ENCODE measurements around the gene RAB1A. TPM values are rescaled to one million over a fixed set of nuclear protein-coding genes. Genes with fewer than 3 reads are reported as not detected.

RAB1A gene
- total RNA-seq, 2 experiments from 2014 or later = 77.1 to 84.8 TPM

DNA sequence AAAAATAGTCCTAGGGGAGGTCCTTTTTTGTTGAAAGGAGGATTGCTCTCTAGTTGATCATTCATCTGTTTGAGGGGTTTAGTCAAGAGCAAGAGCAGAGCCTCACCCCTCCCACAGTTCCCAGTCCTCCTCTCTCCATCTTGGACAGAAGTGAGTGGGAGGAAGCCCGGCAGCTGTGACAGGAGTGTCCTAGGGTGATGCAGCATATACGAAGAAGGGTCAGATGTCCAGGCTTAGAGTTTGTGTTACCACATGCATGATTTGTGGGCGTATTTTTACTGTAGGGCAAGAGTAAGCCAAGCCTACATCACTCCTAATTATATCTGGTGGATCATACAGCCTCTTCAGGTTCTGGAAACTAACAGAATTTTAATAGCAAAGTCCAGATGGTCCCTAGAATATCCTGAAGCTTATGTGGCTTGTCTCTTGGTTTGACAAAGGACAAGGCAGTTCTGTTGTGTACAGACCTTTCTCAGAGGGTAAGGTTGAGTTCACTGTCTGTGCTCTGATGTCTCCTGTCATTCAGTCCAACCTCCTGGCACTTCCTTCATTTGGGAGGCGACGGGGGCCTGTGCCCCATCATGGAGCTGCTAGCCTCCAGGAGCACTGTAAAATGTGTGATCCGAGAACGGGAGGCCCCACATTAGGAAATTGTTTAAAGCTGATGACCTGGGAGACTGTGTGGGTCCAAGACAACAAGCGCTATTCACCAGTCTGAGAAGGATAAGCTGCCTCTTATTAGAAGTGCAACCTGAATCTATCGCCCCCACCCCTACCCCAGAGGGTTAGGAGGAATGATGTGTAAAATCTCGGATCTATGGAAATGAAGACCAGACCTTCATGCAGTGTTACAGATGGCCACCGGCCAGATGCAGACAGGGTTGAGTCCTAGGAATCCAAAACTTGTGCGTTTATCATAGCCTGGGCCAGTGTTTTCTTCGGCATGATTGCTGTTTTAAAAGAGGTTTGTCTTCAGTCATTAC lies 66.8 kb downstream of the RAB1A start:
- ChIA-PET CTCF (interaction anchor here (1.2 to 4.2 kb wide), 9 partner anchors 8 to 163 kb away, joined by 3 to 33 read pairs (median 11); partner anchors contain the start of genes CEP68 and RAB1A), POLR2A (no interaction called here)
- intact Hi-C loops (cut with DNase I, micrococcal nuclease) = loop anchor here in 1 of 2 experiments (5.0 kb wide), 1 partner anchor 489 kb away; no protein-coding TSS in a partner anchor
- Mint-ChIP-seq H3K4me3 (no peak overlapping the region), H3K27me3 (no peaks in the 10 kb centered on the region), H3K27ac (peak overlapping the region; percentile 51), H3K9me3 (ENCODE audit: low read depth) (no peaks in the 10 kb centered on the region), H3K36me3 (ENCODE audit: low read depth) (no peaks in the 10 kb centered on the region), H3K4me1 (peaks cover 50% of the 10 kb centered on the region)
- DNase-seq (no peak), ATAC-seq (no peak)

DNA sequence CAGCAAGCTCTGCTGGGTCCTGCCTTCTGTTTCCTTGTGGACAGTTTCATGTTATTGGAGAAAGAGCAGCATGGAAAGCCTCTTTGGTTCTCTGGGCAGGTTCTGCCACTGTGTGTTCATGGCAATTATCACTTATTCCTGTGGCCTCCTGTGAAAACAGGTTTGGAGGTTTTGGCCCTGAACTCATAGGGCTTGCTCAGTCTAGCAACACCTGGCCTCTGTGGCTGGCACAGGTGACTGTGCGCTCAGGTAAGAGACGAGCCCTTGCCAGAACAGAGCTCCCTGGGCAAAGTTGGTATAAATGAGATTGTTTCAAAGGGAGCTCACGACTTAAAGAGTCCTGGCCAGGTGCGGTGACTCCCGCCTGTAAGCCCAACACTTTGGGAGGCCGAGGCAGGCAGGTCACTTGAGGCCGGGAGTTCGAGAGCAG lies 68.0 kb downstream of the RAB1A start:
- intact Hi-C loops (cut with DNase I, micrococcal nuclease) = loop anchor here in 1 of 2 experiments (5.0 kb wide), 1 partner anchor 490 kb away; no protein-coding TSS in a partner anchor
- ATAC-seq = no peak
- DNase-seq = no peak
- ChIA-PET CTCF (interaction anchor here (0.6 to 2.1 kb wide), 5 partner anchors 9 to 512 kb away, joined by 3 to 6 read pairs (median 3); no protein-coding TSS in a partner anchor), POLR2A (no interaction called here)
- H3K4me3 Mint-ChIP-seq = no peak overlapping the region
- no peak overlapping the region for H3K27ac Mint-ChIP-seq
- no peaks in the 10 kb centered on the region for H3K27me3 Mint-ChIP-seq
- peaks cover 50% of the 10 kb centered on the region for H3K4me1 Mint-ChIP-seq
- H3K36me3 Mint-ChIP-seq (ENCODE audit: low read depth) = no peaks in the 10 kb centered on the region
- no peaks in the 10 kb centered on the region for H3K9me3 Mint-ChIP-seq (ENCODE audit: low read depth)

DNA sequence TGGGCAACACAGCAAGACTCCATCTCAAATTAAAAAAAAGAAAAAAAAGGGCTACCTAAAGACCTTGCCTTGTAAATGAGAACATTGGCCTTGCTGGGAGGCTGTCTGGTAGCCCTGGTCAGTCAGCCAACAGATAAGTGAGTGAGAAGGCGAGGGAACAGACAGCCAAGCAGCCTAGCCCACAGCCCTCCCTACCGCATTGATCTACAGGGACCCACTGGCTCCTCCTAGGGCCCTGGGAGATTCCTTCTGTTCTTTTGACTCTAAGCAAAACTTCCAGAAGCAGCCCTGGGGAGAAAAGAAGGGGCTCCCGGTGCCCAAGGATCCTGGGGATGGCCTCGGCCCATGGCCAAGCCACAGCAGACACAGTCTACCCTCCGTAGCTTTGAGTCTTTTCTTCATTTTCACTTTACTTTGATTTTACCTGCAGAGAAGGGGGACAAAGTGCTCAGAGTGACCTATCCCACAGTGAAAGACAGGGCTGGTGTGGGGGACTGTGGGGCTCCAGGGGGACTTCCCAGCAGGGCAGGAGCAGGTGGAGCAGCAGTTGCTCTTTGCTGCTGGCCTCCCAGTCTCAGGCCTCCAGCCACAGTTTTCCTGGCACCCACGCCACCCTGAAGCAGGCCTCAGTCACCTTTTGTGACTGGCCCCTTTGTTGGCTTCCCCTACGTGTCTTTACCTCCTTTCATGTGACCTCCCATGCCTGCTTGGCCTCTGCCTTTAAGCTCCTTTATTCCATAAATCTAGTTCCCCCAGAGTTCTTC lies 68.6 kb downstream of the RAB1A start:
- Mint-ChIP-seq H3K27ac (no peak overlapping the region), H3K9me3 (ENCODE audit: low read depth) (no peaks in the 10 kb centered on the region), H3K4me3 (no peak overlapping the region), H3K4me1 (peaks cover 49% of the 10 kb centered on the region), H3K27me3 (no peaks in the 10 kb centered on the region), H3K36me3 (ENCODE audit: low read depth) (no peaks in the 10 kb centered on the region)
- DNase-seq (no peak), ATAC-seq (no peak)
- intact Hi-C loops (cut with DNase I, micrococcal nuclease) = loop anchor here in 1 of 2 experiments (5.0 kb wide), 1 partner anchor 491 kb away; no protein-coding TSS in a partner anchor
- POLR2A ChIA-PET = no interaction called here
- CTCF ChIA-PET = interaction anchor here (0.6 to 4.0 kb wide), 6 partner anchors 10 to 512 kb away, joined by 3 to 18 read pairs (median 3); no protein-coding TSS in a partner anchor

DNA sequence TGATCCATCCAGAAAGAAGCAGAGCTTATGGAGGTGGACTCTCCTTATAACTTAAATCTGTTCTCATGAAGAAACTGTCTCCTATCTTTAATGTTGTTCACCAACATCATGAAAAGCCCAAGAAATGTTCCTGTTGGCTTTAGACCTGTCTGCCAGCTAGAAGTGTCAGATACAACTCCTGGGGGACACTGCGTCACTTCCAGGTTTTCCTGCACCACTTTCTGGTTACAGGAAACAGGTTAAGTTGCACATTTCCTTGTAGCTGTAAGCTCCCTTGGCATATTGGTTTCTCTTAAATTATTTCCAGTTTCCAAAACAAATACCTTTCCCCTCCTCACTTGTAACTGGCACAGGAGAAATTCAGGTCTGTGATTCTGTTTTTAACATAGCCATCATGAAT lies 70.8 kb downstream of the RAB1A start:
- Mint-ChIP-seq H3K4me1 (peaks cover 49% of the 10 kb centered on the region), H3K36me3 (ENCODE audit: low read depth) (no peaks in the 10 kb centered on the region), H3K9me3 (ENCODE audit: low read depth) (no peaks in the 10 kb centered on the region), H3K4me3 (no peak overlapping the region), H3K27ac (no peak overlapping the region), H3K27me3 (no peaks in the 10 kb centered on the region)
- ATAC-seq (no peak), DNase-seq (no peak)
- intact Hi-C loops (cut with DNase I, micrococcal nuclease) = loop anchor here (5.0 kb wide), 2 partner anchors 373 to 407 kb away; partner anchors contain the start of genes SERTAD2 (in 1 of the 2) and SPRED2 (in 1 of the 2)
- ChIA-PET POLR2A (interaction anchor here (0.7 kb wide), 1 partner anchor 365 kb away, joined by 3 read pairs; no protein-coding TSS in a partner anchor), CTCF (interaction anchor here (0.6 to 4.0 kb wide), 8 partner anchors 9 to 379 kb away, joined by 3 to 18 read pairs (median 3); no protein-coding TSS in a partner anchor)

DNA sequence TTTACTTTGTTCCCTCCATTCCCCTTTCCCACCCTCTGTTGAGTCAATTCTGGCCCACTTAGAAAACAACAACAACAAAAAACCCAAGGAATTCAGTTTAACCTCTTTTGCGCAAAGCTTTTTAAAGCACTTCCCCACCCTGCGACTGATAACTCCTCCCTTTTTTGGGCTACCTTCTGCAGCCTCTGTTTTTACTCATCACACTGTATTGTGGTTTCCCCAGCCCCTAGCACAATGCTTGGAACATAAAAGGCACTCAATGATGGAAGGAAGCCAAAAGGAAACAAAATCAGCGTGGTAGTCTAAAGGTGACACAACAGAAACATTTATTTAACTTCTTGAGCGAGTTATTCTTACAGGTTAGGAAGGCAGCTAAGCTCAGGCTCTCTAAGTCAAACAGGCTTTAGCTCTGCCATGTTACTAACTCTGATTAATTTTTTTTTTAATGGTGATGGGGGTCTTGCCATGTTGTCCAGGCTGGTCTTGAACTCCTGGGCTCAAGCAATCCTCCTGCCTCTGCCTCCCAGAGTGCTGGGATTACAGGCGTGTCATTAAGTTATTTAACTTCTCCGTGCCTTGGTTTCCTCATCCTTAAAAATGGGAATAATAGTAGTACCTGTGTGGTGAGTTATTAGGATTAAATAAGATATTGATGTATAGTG lies 72.4 kb downstream of the RAB1A start:
- Mint-ChIP-seq H3K36me3 (ENCODE audit: low read depth) (no peaks in the 10 kb centered on the region), H3K9me3 (ENCODE audit: low read depth) (no peaks in the 10 kb centered on the region), H3K27me3 (no peaks in the 10 kb centered on the region), H3K4me1 (peaks cover 58% of the 10 kb centered on the region), H3K27ac (peak overlapping the region; percentile 84), H3K4me3 (peak overlapping the region; percentile 93)
- POLR2A ChIA-PET = interaction anchor here (0.6 to 2.3 kb wide), 3 partner anchors 69 to 91 kb away, joined by 3 to 7 read pairs (median 6); partner anchors contain the start of gene RAB1A
- DNase-seq = peak; percentile 72
- intact Hi-C loops (cut with DNase I, micrococcal nuclease) = loop anchor here (1.0 to 5.0 kb wide), 8 partner anchors 75 to 1217 kb away; partner anchors contain the start of genes ACTR2 (in 1 of the 2), AFTPH (in 1 of the 2), SERTAD2 (in 1 of the 2) and SPRED2 (in 1 of the 2)
- ATAC-seq = peak; percentile 64
- CTCF ChIA-PET = interaction anchor here (0.6 to 4.0 kb wide), 10 partner anchors 14 to 1214 kb away, joined by 3 to 18 read pairs (median 4); partner anchors contain the start of gene AFTPH

GRCh38 chr2:65057054-65057375 lies 72.9 kb downstream of the RAB1A start:
- peak overlapping the region; percentile 84 for H3K27ac Mint-ChIP-seq
- H3K4me3 Mint-ChIP-seq = peak overlapping the region; percentile 93
- CTCF ChIA-PET = interaction anchor here (0.7 to 4.0 kb wide), 10 partner anchors 8 to 1214 kb away, joined by 3 to 33 read pairs (median 4); partner anchors contain the start of gene AFTPH
- no peaks in the 10 kb centered on the region for H3K36me3 Mint-ChIP-seq (ENCODE audit: low read depth)
- POLR2A ChIA-PET = interaction anchor here (0.6 to 2.3 kb wide), 3 partner anchors 70 to 91 kb away, joined by 3 to 7 read pairs (median 6); partner anchors contain the start of gene RAB1A
- no peaks in the 10 kb centered on the region for H3K9me3 Mint-ChIP-seq (ENCODE audit: low read depth)
- DNase-seq (no peak), ATAC-seq (no peak)
- intact Hi-C loops (cut with DNase I, micrococcal nuclease) = loop anchor here (1.0 to 5.0 kb wide), 8 partner anchors 75 to 1216 kb away; partner anchors contain the start of genes ACTR2 (in 1 of the 2), AFTPH (in 1 of the 2), SERTAD2 (in 1 of the 2) and SPRED2 (in 1 of the 2)
- peaks cover 59% of the 10 kb centered on the region for H3K4me1 Mint-ChIP-seq
- H3K27me3 Mint-ChIP-seq = no peaks in the 10 kb centered on the region

DNA sequence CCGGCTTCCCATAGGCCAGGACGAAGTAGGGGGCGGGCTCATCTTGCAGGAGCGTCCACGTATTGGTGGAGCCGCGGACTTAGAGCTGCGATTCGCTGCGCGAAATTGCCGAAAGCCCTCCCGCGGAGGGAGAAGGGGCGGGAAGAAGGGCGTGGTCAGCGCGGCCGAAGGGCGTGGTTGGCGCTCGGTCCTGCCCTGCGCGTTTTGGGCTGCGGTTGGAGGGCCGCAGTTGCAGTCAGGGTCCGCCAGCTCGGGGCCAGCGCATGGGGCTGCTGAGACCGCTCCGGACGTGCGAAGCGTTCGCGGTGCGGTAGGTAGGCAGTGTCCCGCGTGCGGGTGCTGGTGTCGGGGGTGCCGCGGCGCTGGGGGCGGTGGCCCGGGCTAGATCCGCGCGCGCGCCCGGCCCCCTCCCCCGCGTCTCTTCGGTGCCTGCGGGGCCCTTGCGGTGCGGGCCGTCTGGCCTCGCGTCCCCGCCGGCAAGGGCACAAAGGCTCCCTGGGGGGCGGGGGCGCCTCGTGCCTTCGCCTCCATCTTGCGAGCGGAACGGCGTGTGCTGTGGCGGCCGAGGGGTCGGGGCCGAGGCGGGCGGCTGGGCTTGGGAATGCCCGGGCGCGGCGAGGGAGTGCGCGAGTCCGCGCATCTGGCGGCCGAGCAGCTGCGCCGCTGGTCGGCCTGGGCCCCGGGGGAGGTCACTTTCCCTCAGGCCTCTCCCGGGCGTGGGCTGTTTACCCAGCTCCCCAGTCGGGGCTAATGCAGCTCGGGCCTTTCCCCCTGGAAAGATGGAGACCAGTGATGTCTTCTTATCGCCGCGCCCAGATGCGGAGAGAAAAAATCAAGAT lies 73.5 kb downstream of the RAB1A start, which contains the start of gene CEP68:
TSS of gene CEP68 (plus strand) at position 202 of the 839 bp plus-strand sequence. CDS start 13,029 bp downstream, outside the sequence.
- ChIA-PET POLR2A (interaction anchor here (0.6 to 2.9 kb wide), 11 partner anchors 9 to 533 kb away, joined by 3 to 10 read pairs (median 4); partner anchors contain the start of genes ACTR2, RAB1A and SLC1A4), CTCF (interaction anchor here (0.6 to 2.9 kb wide), 18 partner anchors 8 to 1398 kb away, joined by 3 to 33 read pairs (median 4); partner anchors contain the start of genes ACTR2 and AFTPH)
- Mint-ChIP-seq H3K36me3 (ENCODE audit: low read depth) (no peaks in the 10 kb centered on the region), H3K4me1 (peaks cover 55% of the 10 kb centered on the region), H3K9me3 (ENCODE audit: low read depth) (no peaks in the 10 kb centered on the region), H3K27ac (peak within 1 kb of the TSS; percentile 84), H3K4me3 (peak within 1 kb of the TSS; percentile 93), H3K27me3 (no peaks in the 10 kb centered on the region)
- intact Hi-C loops (cut with DNase I, micrococcal nuclease) = loop anchor here (1.0 to 5.0 kb wide), 15 partner anchors 67 to 1468 kb away; partner anchors contain the start of genes ACTR2 (in 2 of the 2), RAB1A (in 2 of the 2), SLC1A4 (in 2 of the 2) and AFTPH (in 1 of the 2)
- DNase-seq (peak; percentile 98), ATAC-seq (peak; percentile 94)

DNA sequence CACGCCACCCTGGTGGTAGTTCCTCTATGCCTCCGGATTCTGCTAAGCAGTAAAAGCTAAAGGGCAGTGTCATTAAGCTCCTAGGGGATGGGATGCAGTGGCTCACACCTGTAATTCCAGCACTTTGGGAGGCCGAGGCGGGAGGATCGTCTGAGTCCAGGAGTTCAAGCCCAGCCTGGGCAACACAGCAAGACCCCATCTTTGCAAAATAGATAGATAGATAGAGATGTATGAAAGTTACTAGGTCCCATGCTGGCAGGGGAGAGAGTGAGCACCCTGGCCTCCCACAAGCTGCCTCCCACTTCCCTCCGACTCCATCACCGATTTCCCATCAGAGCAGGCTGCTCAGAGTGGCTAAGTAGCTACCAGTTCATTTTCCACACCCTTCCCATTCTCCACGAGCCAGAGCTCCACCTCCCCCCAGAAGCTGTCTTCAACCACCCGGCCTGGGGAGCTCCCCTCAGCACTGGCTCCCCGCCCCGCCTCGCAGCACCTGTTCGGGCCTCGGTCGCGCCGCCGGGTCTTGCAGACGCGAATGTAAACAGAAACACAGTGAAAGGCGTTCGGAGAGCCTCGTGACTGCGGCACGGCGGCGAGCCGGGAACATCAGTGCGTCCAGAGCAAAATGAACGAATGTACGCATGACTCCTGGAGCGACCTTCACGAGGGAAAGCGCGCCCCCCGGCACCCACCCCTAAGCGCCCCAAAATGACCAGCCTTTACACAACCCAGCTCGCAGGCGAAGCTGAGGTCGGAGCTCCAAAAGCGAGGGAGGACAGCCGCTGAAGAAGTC lies 74.3 kb downstream of the RAB1A start:
- ATAC-seq = peak; percentile 33
- no peaks in the 10 kb centered on the region for H3K9me3 Mint-ChIP-seq (ENCODE audit: low read depth)
- DNase-seq = peak; percentile 77
- intact Hi-C loops (cut with DNase I, micrococcal nuclease) = loop anchor here (1.0 to 5.0 kb wide), 14 partner anchors 66 to 1467 kb away; partner anchors contain the start of genes ACTR2 (in 2 of the 2), RAB1A (in 2 of the 2), SLC1A4 (in 2 of the 2) and AFTPH (in 1 of the 2)
- H3K4me3 Mint-ChIP-seq = peak overlapping the region; percentile 93
- H3K27me3 Mint-ChIP-seq = no peaks in the 10 kb centered on the region
- peaks cover 52% of the 10 kb centered on the region for H3K4me1 Mint-ChIP-seq
- ChIA-PET CTCF (interaction anchor here (0.6 to 2.9 kb wide), 18 partner anchors 9 to 1397 kb away, joined by 3 to 33 read pairs (median 4); partner anchors contain the start of genes ACTR2 and AFTPH), POLR2A (interaction anchor here (0.6 to 2.9 kb wide), 10 partner anchors 8 to 532 kb away, joined by 3 to 10 read pairs (median 3); partner anchors contain the start of genes ACTR2, RAB1A and SLC1A4)
- H3K36me3 Mint-ChIP-seq (ENCODE audit: low read depth) = no peaks in the 10 kb centered on the region
- peak overlapping the region; percentile 68 for H3K27ac Mint-ChIP-seq

Measured in activated CD4-positive, alpha-beta T cell treated with anti-CD3 and anti-CD28 coated beads for 36 hours (primary cell).